CD4-positive, alpha-beta T cell (primary cell): ENCODE measurements around the gene MPG. TPM values are rescaled to one million over a fixed set of nuclear protein-coding genes. Genes with fewer than 3 reads are reported as not detected.

Experiments used
- ATAC-seq: fragments of 200-7000 bp; cut with Tn5 transposase; one replicate; pipeline ENCODE4 v1.10.0; 2022; ENCODE audit warnings: mild to moderate bottlenecking; ENCODE audit not compliant: poor library complexity
- CTCF ChIA-PET: fragments of 350-600 bp; sonication (Branson Sonifier 250); formaldehyde crosslinking; loops from one replicate; lab custom pipeline; 2021; ENCODE audit warnings: antibody characterized with exemption, inconsistent platforms; lab: Charles Lee
- POLR2A ChIA-PET: fragments of 350-600 bp; sonication (Branson Sonifier 250); formaldehyde crosslinking; loops from one replicate; lab custom pipeline; 2021; ENCODE audit warnings: antibody characterized with exemption, inconsistent platforms; lab: Charles Lee
- DNase-seq, 14 experiments: peaks; one replicate each; pipeline ENCODE4 v3.0.0-alpha.2; 2013 to 2020; ENCODE audit warnings: mixed read lengths in 2 of 14
- H3K27ac ChIP-seq, 2 donors: one replicate each; pipeline versions ENCODE4 v1.5.1 to v1.7.0; 2013; ENCODE audit warnings: low read length in 2 of 2, low read depth in 1 of 2, mild to moderate bottlenecking in 1 of 2
- H3K27me3 ChIP-seq, 2 experiments: 1 replicate in 1 of 2; 2 replicates in 1 of 2; pipeline versions ENCODE4 v1.6.1 to v1.7.0; 2013; ENCODE audit warnings: low read length in 2 of 2, control low read depth in 1 of 2, mild to moderate bottlenecking in 1 of 2, moderate library complexity in 1 of 2; ENCODE audit not compliant: insufficient read depth in 2 of 2, control insufficient read depth in 1 of 2
- H3K36me3 ChIP-seq: one replicate; pipeline ENCODE4 v1.6.1; 2013; ENCODE audit warnings: low read length, control low read depth; ENCODE audit not compliant: insufficient read depth
- H3K4me1 ChIP-seq: one replicate; pipeline ENCODE4 v1.6.1; 2013; ENCODE audit warnings: low read length, control low read depth; ENCODE audit not compliant: insufficient read depth
- H3K4me3 ChIP-seq: one replicate; pipeline ENCODE4 v1.5.1; 2013; ENCODE audit warnings: mild to moderate bottlenecking, low read length, moderate library complexity
- H3K9me3 ChIP-seq, 2 experiments: 1 replicate in 1 of 2; 2 replicates in 1 of 2; pipeline versions ENCODE4 v1.6.1 to v1.7.0; 2013; ENCODE audit warnings: low read length in 2 of 2, mild to moderate bottlenecking in 2 of 2, control low read depth in 1 of 2, moderate library complexity in 1 of 2; ENCODE audit not compliant: control insufficient read depth in 1 of 2, insufficient read depth in 1 of 2
- H3K27ac Mint-ChIP-seq: one replicate; pipeline ENCODE4 v1.8.0; 2020; ENCODE audit warnings: mixed read lengths
- H3K27me3 Mint-ChIP-seq: one replicate; pipeline ENCODE4 v1.8.0; 2021; ENCODE audit warnings: mixed read lengths
- H3K36me3 Mint-ChIP-seq: one replicate; pipeline ENCODE4 v1.8.0; 2021; ENCODE audit warnings: low read depth, mixed read lengths
- H3K4me1 Mint-ChIP-seq: one replicate; pipeline ENCODE4 v1.8.0; 2021; ENCODE audit warnings: low read depth, mixed read lengths
- H3K4me3 Mint-ChIP-seq: one replicate; pipeline ENCODE4 v1.8.0; 2020; ENCODE audit warnings: mild to moderate bottlenecking, mixed read lengths
- H3K9me3 Mint-ChIP-seq: one replicate; pipeline ENCODE4 v1.8.0; 2020; ENCODE audit warnings: mixed read lengths
- intact Hi-C, 2 experiments: fragments of 100-400 bp; cut with DNase I in 1 of 2; cut with micrococcal nuclease in 1 of 2; formaldehyde crosslinking; loops; one replicate each; pipeline versions ENCODE4 v1.15.1 to v1.9.0; 2023 to 2025; cut with DNase I, micrococcal nuclease
- total RNA-seq, 174 experiments: library from RNA in 2 of 174; stranded (reverse) in 2 of 174; gene quantifications; one replicate each; pipeline ENCODE4 v1.2.3 and lab custom pipeline; 2021 to 2026
- TF ChIP-seq, protein P1 (sequence below): fragments of 200-600 bp; IDR thresholded peaks from one replicate; pipeline ENCODE4 v1.8.0; 2022; ENCODE audit warnings: antibody characterized with exemption, mild to moderate bottlenecking

MPG gene
- total RNA-seq, 2 experiments from 2014 or later: 14.1 to 17.1 TPM

DNA sequence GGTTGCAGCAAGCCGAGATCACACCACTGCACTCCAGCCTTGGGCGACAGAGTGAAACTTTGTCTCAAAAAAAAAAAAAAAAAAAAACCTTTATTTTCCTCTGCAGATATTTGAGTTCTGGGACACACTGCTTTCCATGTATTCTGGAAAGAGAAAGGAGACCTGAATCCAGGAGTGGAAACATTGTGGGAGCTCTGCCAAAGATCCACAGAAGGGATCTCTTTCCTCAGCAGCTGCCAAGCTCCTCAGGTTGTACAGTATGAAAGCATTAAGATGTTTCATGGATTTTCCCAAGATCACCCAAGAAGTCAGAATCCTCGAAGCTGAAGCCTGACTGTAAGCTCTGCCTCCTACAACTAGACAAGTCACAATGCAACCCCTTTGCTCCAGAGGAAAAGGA is 47.0 kb downstream of the MPG start:
- Mint-ChIP-seq H3K27ac (no peak overlapping the region), H3K4me1 (peaks cover 12% of the 10 kb centered on the region), H3K36me3 (peaks cover 36% of the 10 kb centered on the region), H3K4me3 (no peak overlapping the region), H3K27me3 (no peaks in the 10 kb centered on the region), H3K9me3 (no peaks in the 10 kb centered on the region)
- ChIA-PET POLR2A (no interaction called here), CTCF (interaction anchor here (0.9 kb wide), 1 partner anchor 24 kb away, joined by 3 read pairs; no protein-coding TSS in a partner anchor)
- no peak for DNase-seq
- H3K4me1 ChIP-seq: peaks cover 7% of the 10 kb centered on the region
- no peak for ATAC-seq
- H3K4me3 ChIP-seq: no peak overlapping the region
- TF ChIP-seq, protein P1, sequence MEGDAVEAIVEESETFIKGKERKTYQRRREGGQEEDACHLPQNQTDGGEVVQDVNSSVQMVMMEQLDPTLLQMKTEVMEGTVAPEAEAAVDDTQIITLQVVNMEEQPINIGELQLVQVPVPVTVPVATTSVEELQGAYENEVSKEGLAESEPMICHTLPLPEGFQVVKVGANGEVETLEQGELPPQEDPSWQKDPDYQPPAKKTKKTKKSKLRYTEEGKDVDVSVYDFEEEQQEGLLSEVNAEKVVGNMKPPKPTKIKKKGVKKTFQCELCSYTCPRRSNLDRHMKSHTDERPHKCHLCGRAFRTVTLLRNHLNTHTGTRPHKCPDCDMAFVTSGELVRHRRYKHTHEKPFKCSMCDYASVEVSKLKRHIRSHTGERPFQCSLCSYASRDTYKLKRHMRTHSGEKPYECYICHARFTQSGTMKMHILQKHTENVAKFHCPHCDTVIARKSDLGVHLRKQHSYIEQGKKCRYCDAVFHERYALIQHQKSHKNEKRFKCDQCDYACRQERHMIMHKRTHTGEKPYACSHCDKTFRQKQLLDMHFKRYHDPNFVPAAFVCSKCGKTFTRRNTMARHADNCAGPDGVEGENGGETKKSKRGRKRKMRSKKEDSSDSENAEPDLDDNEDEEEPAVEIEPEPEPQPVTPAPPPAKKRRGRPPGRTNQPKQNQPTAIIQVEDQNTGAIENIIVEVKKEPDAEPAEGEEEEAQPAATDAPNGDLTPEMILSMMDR: no peak
- no peaks in the 10 kb centered on the region for H3K27me3 ChIP-seq
- H3K36me3 ChIP-seq: peaks cover 2% of the 10 kb centered on the region
- H3K27ac ChIP-seq: no peak overlapping the region
- no peaks in the 10 kb centered on the region for H3K9me3 ChIP-seq
- intact Hi-C loops: no loop called here

DNA sequence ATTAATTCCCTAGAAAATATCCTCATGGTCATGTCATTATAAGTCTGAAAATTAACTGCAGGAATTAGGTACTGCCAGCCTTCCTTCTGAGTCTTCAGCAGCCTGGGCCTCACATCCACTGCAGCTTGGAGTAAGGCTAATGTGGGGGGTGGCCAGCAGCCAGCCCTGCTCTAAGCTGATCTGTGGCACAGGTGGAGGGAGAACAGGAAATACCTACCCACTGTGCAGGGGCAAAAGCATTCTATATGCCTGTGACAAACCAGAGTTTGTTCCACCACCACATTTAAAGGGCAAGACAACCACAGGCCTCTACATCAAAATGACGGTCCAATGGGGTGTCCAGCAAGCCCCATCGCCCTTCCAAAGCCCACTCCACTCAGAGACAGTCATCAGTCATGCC is 51.0 kb downstream of the MPG start:
- Histone ChIP-seq H3K36me3 (no peaks in the 10 kb centered on the region), H3K4me1 (peaks cover 7% of the 10 kb centered on the region), H3K27ac (no peak overlapping the region), H3K27me3 (no peaks in the 10 kb centered on the region), H3K9me3 (no peaks in the 10 kb centered on the region), H3K4me3 (no peak overlapping the region)
- Mint-ChIP-seq H3K9me3 (no peaks in the 10 kb centered on the region), H3K4me3 (no peak overlapping the region), H3K36me3 (peaks cover 25% of the 10 kb centered on the region), H3K27ac (no peak overlapping the region), H3K4me1 (peaks cover 37% of the 10 kb centered on the region), H3K27me3 (no peaks in the 10 kb centered on the region)
- intact Hi-C loops: no loop called here
- ChIA-PET CTCF (interaction anchor here (1.6 kb wide), 1 partner anchor 32 kb away, joined by 4 read pairs; no protein-coding TSS in a partner anchor), POLR2A (no interaction called here)
- TF ChIP-seq, protein P1: no peak
- ATAC-seq (no peak), DNase-seq (no peak)

DNA sequence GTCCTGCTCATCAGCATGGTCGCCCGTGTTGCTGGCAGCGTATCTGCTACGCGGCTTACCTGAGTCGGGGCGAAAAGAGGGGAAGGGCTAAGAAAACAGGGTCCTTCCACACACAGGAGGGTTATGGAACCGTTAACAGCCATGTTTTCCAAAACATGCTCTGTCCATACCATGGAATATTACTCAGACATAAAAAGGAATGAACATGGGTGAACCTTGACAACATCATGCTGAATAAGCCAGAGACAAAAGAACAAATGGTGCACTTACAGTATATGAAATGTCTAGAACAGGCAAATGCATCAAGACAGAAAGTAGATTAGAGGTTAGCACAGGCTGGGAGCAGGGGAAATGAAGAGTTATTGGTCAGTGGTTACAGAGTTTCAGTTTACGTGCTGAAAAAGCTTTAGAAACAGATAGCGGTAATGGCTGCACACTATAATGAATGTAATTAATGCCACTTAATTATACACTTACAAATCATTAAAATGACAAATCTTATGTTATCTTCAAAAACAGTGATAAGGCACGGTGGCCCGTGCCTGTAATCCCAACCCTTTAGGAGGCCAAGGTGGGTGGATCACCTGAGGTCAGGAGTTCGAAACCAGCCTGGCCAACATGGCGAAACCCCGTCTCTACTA is 52.6 kb downstream of the MPG start:
- peaks cover 21% of the 10 kb centered on the region for H3K36me3 Mint-ChIP-seq
- intact Hi-C loops: no loop called here
- H3K4me1 Mint-ChIP-seq: peaks cover 46% of the 10 kb centered on the region
- no peak overlapping the region for H3K27ac ChIP-seq
- H3K9me3 ChIP-seq: no peaks in the 10 kb centered on the region
- no peaks in the 10 kb centered on the region for H3K27me3 ChIP-seq
- no peak overlapping the region for H3K27ac Mint-ChIP-seq
- CTCF ChIA-PET: no interaction called here
- H3K4me3 ChIP-seq: no peak overlapping the region
- no peak overlapping the region for H3K4me3 Mint-ChIP-seq
- H3K27me3 Mint-ChIP-seq: no peaks in the 10 kb centered on the region
- H3K4me1 ChIP-seq: peaks cover 7% of the 10 kb centered on the region
- no peaks in the 10 kb centered on the region for H3K9me3 Mint-ChIP-seq
- ATAC-seq (no peak), DNase-seq (no peak)
- no peaks in the 10 kb centered on the region for H3K36me3 ChIP-seq
- TF ChIP-seq, protein P1: no peak
- POLR2A ChIA-PET: no interaction called here
